GM19468 (cell line): ENCODE data around the gene NUDT16L1.
"Not testable (repeated sequence)": the region's sequence is repeated elsewhere in the genome, so short reads cannot be mapped to it uniquely, and the experiment has no call there.

Experiments
- ATAC-seq: cut with Tn5 transposase; IDR thresholded peaks from one replicate; pipeline ENCODE4 v1.9.1; 2021; ENCODE audit warnings: mild to moderate bottlenecking, moderate library complexity, moderate number of reproducible peaks; ENCODE audit not compliant: unreplicated experiment; ENCODE audit errors: extremely low read depth

The NUDT16L1 gene

GRCh38 chr16:4706871-4707270 lies 13.5 kb downstream of the NUDT16L1 start:
- no peak for ATAC-seq

GRCh38 chr16:4709481-4709880 lies 16.1 kb downstream of the NUDT16L1 start:
- ATAC-seq, result no peak

GRCh38 chr16:4713663-4714501 lies 20.5 kb downstream of the NUDT16L1 start:
- no peak for ATAC-seq

GRCh38 chr16:4714996-4715395 lies 21.6 kb downstream of the NUDT16L1 start:
- ATAC-seq, result no peak

- no peak for ATAC-seq
Observed at GRCh38 chr16:4718466-4718865, 25.1 kb downstream of the NUDT16L1 start.

GRCh38 chr16:4723071-4723767 lies 29.9 kb downstream of the NUDT16L1 start:
- no peak for ATAC-seq

DNA sequence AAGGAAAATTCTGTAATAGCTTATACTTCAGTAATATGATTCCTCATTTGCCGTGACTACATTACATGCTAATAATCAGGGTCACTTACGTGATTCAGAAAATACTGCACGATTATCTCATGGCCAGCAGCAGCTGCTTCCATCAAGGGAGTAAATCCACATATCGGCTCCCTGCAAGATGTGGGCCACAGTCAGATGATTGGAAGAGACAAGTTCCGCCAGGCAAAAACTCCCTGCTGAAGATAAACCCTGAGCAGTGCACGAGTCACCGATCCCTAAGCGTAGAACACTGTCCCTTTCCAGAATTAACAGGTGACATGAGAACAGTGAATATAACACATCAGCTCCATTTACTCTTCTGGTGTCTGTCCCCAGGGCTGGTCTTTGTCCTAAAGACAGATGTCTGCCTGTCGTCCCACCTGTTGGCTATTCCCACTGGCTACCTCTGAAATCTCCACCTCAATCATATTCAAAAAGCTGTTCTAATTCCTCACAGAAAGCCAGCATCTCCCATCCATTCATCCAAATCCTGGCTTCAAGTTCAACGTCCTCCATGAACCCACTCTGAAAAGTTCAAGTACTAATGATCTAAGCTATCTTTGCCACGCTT lies 31.4 kb downstream of the NUDT16L1 start:
- no peak for ATAC-seq

GRCh38 chr16:4726616-4727015 lies 33.3 kb downstream of the NUDT16L1 start:
- ATAC-seq, result no peak

DNA sequence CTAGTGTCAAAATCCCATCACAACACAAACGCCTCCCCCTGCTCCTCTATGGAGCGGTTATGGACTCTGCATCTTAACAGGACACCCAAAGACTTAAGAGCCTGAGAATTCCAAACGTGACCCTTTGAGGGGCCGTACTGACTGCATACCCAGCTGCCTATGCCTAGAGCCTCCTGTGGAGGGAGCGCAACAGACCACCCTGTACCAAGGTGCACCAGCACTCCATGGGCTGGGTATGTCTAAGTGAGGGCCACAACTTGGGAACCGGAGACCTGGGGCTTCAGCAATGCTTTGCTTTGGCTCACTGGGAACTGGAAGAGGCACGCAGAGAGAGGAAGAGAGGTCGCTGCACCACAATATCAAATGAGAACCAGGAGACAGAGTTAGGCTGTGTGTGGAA lies 35.3 kb downstream of the NUDT16L1 start:
- ATAC-seq, result no peak

DNA sequence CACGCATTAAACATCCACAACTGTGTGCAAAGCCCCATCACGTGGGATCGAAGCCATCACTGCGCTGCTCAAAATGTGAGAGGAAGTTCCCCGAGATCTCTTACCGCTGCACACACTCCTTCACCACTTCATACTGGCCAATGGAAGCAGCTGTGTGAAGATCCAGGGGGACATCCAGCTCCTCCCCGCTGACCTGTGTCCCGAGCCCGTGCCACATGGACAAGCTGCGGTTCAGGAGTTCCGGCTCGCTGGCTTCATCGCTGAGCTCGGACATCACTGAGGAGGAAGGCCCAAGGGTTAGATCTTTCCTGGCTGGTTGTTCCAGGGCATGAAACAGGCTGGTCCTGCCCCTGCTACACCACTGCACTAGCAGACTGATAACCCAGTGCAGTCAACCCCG lies 36.5 kb downstream of the NUDT16L1 start:
- no peak for ATAC-seq

DNA sequence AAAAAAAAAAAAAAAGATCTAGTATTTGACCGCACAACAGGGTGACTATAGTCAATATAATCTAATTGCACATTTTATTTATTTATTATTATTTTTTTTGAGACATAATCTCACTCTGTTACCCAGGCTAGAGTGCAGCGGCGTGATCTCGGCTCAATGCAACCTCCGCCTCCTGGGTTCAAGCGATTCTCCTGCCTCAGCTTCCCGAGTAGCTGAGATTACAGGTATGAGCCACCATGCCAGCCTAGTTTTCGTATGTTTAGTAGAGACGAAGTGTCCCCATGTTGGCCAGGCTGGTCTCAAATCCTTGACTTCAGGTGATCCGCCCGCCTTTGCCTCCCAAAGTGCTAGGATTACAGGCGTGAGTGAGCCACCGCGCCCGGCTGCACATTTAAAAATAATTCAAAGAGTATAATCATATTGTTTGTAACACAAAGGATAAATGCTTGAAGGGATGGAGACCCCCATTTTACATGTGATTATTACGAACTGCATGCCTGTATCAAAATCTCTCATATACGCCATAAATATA lies 39.9 kb downstream of the NUDT16L1 start:
- no peak for ATAC-seq

GRCh38 chr16:4733747-4734062 lies 40.3 kb downstream of the NUDT16L1 start:
- no peak for ATAC-seq

DNA sequence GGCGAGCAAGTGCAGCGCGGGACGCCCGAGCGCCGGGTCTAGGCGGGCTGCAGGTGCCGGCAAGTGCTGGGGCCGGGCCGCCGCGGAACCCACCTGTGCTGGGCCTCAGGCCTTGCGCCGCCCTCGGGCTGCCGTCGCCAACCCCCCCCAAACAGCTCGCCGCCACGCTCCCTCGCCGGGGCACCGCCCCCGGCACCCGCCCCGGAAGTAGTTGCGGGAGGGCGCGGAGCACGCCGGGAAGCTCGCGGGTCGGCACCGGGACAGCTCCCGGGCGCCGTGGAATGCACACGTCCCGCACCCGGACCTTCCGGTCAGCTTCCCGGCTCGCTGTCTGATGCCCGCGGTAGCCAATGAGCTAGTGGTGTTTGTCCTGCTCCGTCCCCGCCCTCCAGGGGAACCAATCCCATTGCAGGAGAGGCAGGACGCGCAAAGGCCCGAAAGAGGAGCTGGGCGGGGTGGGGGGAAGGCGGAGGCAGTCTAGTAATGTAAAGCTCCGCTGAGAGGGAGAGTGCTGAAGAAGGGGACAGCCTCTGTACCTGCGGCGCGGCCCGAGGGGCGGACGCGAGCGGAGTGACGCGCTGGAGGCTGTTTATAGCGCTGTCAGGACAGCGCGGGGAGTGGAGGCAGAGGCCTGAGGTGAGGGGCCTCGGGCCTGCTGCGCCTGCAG lies 40.8 kb downstream of the NUDT16L1 start, which contains the start of the genes ANKS3 and DNAAF8:
Gene ANKS3, minus strand, starts transcription at position 209 of the 667 bp plus-strand sequence. CDS start 4,122 bp downstream, outside the sequence.
Gene DNAAF8, plus strand, starts transcription at position 475 of the 667 bp plus-strand sequence. CDS start 1,978 bp downstream, outside the sequence.
- peak; percentile 54 for ATAC-seq

DNA sequence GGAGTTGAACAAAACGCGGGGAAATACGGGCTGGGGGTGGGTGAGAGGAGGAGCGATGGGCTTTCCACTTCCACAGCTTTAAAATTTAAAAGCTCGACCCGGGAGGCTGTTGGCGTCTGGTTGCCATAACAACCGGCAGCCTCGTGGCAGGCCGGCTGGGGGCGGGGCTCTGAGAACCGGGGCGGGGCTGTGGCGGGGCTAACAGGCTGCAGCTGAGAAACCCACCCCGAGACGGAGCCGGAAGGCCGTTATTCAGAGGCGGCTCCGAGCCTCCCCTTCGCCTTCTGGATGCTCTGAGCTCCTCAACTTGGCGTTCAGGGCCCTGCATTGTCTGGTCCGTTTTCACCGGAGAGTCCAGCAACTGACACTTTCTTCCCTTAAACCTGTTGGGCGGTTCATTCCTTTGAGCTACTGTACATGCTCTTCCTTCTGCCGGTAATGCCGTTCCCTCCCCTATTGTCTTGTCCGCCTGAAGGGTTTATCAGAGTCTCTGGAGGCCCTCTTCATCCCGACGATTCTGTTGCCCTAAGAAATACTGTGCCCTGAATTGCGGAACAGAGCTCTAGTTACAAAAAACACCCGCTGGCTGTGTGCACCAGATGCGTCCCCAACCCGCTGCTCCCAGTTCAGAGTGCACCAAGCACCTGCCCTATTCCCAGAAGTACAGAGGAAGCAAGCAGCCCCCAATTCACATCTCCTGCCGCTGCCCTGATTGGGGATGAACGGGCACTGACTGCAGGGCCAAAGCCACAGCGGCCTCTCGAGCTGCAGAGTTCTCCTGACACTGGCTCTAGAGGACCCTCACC lies 41.6 kb downstream of the NUDT16L1 start:
- peak; percentile 9 for ATAC-seq

- no peak for ATAC-seq
Observed at GRCh38 chr16:4736546-4736945, 43.2 kb downstream of the NUDT16L1 start.

DNA sequence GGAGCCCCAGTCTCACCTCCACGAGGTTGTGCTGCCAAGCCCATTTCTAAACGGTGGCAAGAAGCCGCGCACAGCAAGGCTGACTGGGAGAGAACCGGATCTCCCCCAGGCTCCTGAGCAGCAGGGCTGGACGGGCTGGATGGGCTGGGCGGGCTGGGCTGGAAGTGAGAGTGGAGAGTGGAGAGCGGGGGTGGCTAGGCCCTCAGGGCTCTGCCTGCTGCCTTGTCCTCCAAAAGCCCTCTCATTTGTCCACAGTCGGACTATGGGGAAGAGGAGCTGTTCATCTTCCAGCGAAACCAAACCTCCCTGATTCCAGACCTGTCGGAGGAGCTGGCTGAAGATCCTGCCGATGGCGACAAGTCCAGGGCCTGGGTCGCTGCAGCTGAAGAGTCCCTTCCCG lies 44.2 kb downstream of the NUDT16L1 start:
- ATAC-seq, result no peak

DNA sequence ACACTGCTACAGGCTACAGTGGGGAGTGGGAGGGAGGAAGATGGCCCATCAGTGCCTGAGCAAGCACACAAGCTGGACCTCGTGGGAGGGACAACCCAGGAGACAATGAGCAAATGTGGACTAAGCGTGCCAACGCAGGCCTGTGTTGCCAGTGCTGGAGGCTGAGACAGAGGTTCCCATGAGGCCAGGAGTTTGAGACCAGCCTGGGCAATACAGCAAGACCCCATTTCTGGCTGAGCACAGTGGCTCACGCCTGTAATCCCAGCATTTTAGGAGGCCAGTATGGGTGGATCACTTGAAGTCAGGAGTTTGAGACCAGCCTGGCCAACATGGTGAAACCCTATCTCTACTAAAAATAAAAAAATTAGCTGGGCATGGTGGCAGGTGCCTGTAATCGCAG lies 45.0 kb downstream of the NUDT16L1 start:
- ATAC-seq, result not testable (repeated sequence)

- ATAC-seq, result no peak
Observed at GRCh38 chr16:4743226-4743878, 50.0 kb downstream of the NUDT16L1 start.
